Left renal cortex interstitium (tissue), 4 donors: ENCODE data around the gene SIGLEC12. TPM values are rescaled to one million over a fixed set of nuclear protein-coding genes. Genes with fewer than 3 reads are reported as not detected.

Source experiments
- DNase-seq, 4 donors: peaks; one replicate each; pipeline ENCODE4 v3.0.0-alpha.2; 2013; ENCODE audit warnings: low read depth in 4 of 4, low spot score in 2 of 4, missing footprints in 1 of 4
- polyA plus RNA-seq, 4 donors: library from polyadenylated mRNA; unstranded; fragments of 120-200 nt; gene quantifications; one replicate each; pipeline ENCODE4 v1.2.1, GENCODE V29; 2013; ENCODE audit not compliant: insufficient read length in 4 of 4

The SIGLEC12 gene
- under 1 TPM in 3 of 4 donors, not detected in 1; 0.07 to 0.40 (median 0.08) TPM for polyA plus RNA-seq

GRCh38 chr19:51501594-51502263 lies at the start of gene SIGLEC12:
Gene SIGLEC12, minus strand, starts transcription at chr19:51501800. Its CDS starts 67 bp downstream, at chr19:51501733.
- no peak for DNase-seq

- no peak for DNase-seq
Measured at GRCh38 chr19:51550848-51551672, 49.5 kb upstream of the SIGLEC12 start.

- DNase-seq: no peak
Measured at GRCh38 chr19:51549533-51550324, 48.1 kb upstream of the SIGLEC12 start.

GRCh38 chr19:51548891-51549305 lies 47.3 kb upstream of the SIGLEC12 start:
- DNase-seq: no peak

DNA sequence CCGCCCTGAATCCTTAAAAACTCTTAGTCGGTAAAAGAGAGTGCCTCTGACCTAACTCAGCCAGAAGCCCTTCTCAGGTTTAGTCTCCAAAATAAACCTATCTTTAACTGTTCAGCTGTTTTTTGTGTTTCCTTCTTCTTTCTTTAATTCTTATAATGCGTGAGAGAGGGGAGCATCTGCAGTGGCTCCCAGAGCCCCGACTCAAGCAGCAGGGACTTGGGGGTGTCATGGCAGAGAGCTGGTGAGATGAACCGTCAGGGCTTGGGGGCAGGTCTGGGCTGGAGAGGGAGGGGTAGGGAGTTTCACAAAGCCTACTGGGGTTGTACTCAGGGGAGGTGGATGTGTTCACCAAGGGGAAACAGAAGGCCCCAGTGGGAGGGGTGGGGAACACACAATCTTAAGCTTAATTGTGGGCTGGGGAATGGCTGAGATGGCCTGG lies 46.6 kb upstream of the SIGLEC12 start:
- no peak for DNase-seq

DNA sequence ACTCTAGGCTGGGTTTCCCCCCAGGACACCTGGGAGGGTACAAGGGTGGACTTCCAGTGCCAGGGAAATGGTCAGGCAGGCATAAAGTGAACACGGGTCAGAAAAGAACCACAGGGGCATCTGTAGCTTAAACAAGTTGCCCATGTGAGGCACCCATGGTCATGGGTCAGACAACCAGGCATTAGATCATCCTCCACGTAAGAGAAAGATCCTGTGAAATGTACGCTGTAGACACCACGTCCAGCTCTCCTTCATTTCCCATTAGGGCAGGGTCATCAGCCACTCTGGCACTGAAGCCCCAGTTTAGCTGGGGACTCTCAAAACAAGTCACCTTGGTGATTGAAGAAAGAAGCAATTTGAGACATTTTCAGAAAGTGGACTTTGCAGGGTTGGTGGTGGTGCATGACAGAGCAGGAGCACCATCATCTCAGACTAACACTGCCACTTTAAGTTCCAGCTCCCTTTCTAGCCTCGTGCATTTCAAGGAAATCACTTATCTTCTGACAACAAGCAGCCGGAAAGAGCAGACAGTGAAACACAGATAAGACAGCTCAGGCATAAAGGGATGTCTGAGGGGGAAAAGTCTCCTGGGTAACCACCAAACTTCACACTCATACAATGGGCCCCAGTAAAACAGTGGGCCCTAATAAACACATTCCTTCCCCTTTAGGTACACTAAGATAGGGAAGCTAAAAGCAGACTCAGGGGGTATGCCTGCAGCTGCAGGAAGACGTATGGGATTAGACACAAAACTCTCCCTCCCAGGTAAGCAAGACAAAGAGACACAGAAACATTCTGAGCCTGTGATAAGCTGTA lies 46.0 kb upstream of the SIGLEC12 start:
- no peak for DNase-seq

- no peak for DNase-seq
Measured at GRCh38 chr19:51546650-51547396, 45.2 kb upstream of the SIGLEC12 start.

DNA sequence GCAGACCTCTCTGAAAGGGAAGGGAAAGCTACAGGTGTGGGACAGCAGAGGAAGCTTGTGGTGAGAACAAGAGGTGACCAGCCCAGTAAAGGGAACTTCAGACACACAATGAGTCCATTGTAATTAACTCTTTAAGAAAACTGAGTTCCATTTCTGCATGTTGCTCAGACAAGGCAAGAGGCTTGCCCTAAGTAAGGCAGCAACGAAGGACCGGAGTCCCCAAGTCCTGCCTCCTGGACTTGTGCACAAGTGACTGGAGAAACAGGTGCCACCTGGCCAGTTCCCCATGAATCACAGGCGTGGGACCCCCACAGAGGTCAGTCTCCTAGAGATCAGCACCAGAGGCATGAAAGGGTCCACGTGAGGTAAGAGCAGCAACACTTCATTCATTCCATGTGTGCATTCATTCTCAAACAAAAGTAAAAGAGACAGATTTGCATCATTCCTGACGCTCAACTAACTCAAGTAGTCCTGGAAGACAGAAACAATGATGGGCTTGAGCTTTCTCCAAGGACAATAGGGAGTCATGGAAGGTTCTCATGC lies 44.6 kb upstream of the SIGLEC12 start:
- DNase-seq: no peak

- no peak for DNase-seq
Measured at GRCh38 chr19:51544038-51544437, 42.4 kb upstream of the SIGLEC12 start.

DNA sequence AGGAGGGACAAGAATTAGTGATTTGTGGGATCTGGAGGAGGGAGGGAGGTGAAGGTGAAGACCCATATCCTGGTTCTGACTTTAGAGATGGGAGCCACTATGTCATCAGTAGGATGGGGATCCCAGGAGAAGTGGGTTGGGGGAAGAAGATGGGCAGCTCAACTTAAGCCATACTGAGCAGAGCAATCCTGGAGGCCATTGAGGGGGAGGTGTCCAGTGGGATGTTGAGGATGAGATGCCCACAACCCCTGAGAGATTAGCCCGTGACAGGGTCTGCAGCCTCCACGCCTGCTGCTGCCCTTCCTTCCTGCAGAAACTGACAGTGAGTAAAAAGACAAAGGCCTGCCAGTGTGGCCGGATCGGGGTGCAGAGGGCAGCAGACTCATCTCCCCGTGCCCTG lies 41.1 kb upstream of the SIGLEC12 start:
- no peak for DNase-seq

- no peak for DNase-seq
Measured at GRCh38 chr19:51541458-51542357, 40.1 kb upstream of the SIGLEC12 start.

GRCh38 chr19:51539821-51540366 lies 38.3 kb upstream of the SIGLEC12 start:
- no peak for DNase-seq

- no peak for DNase-seq
Measured at GRCh38 chr19:51535535-51535934, 33.9 kb upstream of the SIGLEC12 start.

GRCh38 chr19:51531349-51532315 lies 30.0 kb upstream of the SIGLEC12 start, which contains the start of gene SIGLEC6:
Gene SIGLEC6, minus strand, starts transcription at chr19:51531670. Its CDS starts 22 bp downstream, at chr19:51531648.
- DNase-seq: no peak

DNA sequence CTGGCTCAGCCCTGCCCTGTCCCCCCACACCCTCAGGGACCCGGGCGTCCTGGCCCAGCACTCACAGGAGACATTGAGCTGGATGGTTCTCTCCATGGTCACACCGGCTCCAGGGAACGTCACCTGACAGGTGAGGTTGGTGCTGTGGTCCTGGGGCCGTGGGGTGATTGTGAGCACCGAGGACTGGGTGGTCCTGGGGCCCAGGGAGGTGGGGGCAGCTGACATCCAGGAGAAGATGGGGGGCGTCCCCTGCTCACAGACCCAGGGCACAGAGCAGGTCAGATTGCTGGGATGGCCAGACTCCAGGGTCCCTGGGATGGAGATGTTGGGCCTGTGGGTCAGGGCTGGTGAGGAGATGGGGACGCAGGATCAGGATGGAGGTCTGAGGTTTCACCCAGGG lies 29.0 kb upstream of the SIGLEC12 start:
- no peak for DNase-seq

DNA sequence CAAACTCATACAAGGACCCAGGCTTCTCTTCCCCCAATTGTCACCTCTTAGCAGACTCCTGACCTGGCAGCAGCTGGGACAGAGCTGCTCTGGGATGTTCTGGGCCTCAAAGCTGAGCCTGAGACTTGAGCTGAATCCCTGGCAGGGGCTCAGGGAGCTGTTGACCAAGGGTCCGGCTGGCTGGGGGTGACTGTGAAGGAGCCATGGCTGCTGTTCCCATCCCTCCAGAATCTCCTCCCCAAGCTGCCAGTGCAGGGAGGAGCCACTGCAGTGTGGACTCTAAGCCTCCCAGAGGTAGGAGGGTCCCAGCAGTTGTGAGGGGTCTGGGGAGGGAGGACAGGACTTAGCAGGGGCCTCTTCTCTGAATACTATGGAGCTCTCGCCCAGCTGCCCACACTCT lies 27.7 kb upstream of the SIGLEC12 start:
- no peak for DNase-seq

GRCh38 chr19:51525651-51526050 lies 24.1 kb upstream of the SIGLEC12 start:
- no peak for DNase-seq
